HFF-Myc (cell line): Measurements from ENCODE around the gene PRKCA.

ENCODE experiments used
- DNase-seq: peaks from one replicate; pipeline ENCODE4 v3.0.0-alpha.2; 2011; ENCODE audit warnings: low read depth; ENCODE audit errors: extremely low read depth
- H3K4me3 ChIP-seq: replicated peaks from 2 replicates; pipeline ENCODE4 v1.5.1; 2011; ENCODE audit warnings: low read depth, mild to moderate bottlenecking, control low read depth, low read length
- TF ChIP-seq, protein P1 (sequence below): IDR thresholded peaks from 2 replicates; pipeline ENCODE4 v1.5.1; 2012; ENCODE audit warnings: mild to moderate bottlenecking, low read depth, low read length, control low read depth; ENCODE audit errors: missing control alignments

Gene PRKCA

DNA sequence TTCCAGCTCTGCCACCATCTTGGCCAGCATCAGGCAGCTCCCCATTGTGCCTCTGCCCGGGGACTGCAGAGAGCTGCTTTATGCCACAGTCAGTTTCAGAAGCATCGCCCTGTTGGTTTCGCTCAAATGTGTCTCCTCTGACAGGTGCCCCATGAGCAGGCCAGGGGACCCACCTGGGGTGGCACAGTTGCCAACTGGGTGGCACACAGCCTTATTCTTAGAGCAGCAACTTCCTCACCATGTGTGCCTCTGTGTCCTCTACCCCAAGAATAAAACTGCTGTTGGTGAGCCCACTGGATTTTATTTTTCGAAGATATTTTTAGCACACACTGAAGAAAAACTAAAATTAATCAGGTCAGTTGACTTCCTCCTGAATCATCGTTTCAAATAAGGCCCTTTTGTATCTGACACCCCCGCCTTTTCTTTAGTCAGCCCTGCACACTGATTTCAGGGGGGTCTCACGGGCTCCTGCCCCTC lies 487.6 kb downstream of the PRKCA start:
- TF ChIP-seq, protein P1, sequence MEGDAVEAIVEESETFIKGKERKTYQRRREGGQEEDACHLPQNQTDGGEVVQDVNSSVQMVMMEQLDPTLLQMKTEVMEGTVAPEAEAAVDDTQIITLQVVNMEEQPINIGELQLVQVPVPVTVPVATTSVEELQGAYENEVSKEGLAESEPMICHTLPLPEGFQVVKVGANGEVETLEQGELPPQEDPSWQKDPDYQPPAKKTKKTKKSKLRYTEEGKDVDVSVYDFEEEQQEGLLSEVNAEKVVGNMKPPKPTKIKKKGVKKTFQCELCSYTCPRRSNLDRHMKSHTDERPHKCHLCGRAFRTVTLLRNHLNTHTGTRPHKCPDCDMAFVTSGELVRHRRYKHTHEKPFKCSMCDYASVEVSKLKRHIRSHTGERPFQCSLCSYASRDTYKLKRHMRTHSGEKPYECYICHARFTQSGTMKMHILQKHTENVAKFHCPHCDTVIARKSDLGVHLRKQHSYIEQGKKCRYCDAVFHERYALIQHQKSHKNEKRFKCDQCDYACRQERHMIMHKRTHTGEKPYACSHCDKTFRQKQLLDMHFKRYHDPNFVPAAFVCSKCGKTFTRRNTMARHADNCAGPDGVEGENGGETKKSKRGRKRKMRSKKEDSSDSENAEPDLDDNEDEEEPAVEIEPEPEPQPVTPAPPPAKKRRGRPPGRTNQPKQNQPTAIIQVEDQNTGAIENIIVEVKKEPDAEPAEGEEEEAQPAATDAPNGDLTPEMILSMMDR, result no peak
- DNase-seq, result no peak
- H3K4me3 ChIP-seq, result no peak overlapping the region

GRCh38 chr17:66790501-66791061 lies 488.2 kb downstream of the PRKCA start:
- TF ChIP-seq, protein P1, result no peak
- DNase-seq, result no peak
- no peak overlapping the region for H3K4me3 ChIP-seq

GRCh38 chr17:66791347-66791746 lies 488.9 kb downstream of the PRKCA start:
- no peak for DNase-seq
- H3K4me3 ChIP-seq, result no peak overlapping the region
- TF ChIP-seq, protein P1, result no peak

GRCh38 chr17:66793814-66794213 lies 491.4 kb downstream of the PRKCA start:
- H3K4me3 ChIP-seq, result no peak overlapping the region
- TF ChIP-seq, protein P1, result no peak
- no peak for DNase-seq

GRCh38 chr17:66795486-66795885 lies 493.1 kb downstream of the PRKCA start:
- H3K4me3 ChIP-seq, result no peak overlapping the region
- DNase-seq, result no peak
- TF ChIP-seq, protein P1, result no peak

GRCh38 chr17:66799849-66800537 lies 497.6 kb downstream of the PRKCA start:
- no peak overlapping the region for H3K4me3 ChIP-seq
- TF ChIP-seq, protein P1, result no peak
- DNase-seq, result no peak
